Fibroblast of mammary gland (primary cell): Measurements from ENCODE around the gene ZBTB5.

Experiments used
- DNase-seq: peaks from one replicate; pipeline ENCODE4 v3.0.0-alpha.2; 2010; ENCODE audit warnings: low read depth
- H3K4me3 ChIP-seq: 2 replicates; pipeline ENCODE4 v1.5.1; 2011; ENCODE audit warnings: low read depth, mild to moderate bottlenecking, low read length, moderate library complexity; ENCODE audit not compliant: control insufficient read depth
- TF ChIP-seq, protein P1 (sequence below): conservative IDR thresholded peaks from 2 replicates; pipeline ENCODE4 v1.5.1; 2011; ENCODE audit warnings: low read depth, low read length, inconsistent platforms; ENCODE audit not compliant: control insufficient read depth, insufficient read depth

ZBTB5 gene

DNA sequence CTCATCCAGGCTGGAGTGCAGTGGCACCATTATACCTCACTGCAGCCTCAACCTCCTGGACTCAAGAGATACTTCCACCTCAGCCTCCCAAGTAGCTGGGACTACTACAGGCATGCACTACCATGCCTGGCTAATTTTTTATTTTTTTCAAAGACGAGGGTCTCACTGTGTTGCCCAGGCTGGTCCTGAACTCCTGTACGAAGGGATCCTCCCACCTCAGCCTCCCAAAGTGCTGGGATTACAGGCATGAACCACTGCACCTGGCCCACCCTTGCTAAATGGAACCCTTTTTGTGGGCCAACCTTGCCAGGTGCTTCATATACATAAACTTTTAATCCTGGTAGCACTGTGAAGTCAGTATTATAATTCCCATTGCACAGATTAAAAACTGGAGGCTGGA, 41.7 kb downstream of the ZBTB5 start:
- H3K4me3 ChIP-seq = peak overlapping the region; percentile 90
- TF ChIP-seq, protein P1, sequence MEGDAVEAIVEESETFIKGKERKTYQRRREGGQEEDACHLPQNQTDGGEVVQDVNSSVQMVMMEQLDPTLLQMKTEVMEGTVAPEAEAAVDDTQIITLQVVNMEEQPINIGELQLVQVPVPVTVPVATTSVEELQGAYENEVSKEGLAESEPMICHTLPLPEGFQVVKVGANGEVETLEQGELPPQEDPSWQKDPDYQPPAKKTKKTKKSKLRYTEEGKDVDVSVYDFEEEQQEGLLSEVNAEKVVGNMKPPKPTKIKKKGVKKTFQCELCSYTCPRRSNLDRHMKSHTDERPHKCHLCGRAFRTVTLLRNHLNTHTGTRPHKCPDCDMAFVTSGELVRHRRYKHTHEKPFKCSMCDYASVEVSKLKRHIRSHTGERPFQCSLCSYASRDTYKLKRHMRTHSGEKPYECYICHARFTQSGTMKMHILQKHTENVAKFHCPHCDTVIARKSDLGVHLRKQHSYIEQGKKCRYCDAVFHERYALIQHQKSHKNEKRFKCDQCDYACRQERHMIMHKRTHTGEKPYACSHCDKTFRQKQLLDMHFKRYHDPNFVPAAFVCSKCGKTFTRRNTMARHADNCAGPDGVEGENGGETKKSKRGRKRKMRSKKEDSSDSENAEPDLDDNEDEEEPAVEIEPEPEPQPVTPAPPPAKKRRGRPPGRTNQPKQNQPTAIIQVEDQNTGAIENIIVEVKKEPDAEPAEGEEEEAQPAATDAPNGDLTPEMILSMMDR = no peak
- DNase-seq = no peak

DNA sequence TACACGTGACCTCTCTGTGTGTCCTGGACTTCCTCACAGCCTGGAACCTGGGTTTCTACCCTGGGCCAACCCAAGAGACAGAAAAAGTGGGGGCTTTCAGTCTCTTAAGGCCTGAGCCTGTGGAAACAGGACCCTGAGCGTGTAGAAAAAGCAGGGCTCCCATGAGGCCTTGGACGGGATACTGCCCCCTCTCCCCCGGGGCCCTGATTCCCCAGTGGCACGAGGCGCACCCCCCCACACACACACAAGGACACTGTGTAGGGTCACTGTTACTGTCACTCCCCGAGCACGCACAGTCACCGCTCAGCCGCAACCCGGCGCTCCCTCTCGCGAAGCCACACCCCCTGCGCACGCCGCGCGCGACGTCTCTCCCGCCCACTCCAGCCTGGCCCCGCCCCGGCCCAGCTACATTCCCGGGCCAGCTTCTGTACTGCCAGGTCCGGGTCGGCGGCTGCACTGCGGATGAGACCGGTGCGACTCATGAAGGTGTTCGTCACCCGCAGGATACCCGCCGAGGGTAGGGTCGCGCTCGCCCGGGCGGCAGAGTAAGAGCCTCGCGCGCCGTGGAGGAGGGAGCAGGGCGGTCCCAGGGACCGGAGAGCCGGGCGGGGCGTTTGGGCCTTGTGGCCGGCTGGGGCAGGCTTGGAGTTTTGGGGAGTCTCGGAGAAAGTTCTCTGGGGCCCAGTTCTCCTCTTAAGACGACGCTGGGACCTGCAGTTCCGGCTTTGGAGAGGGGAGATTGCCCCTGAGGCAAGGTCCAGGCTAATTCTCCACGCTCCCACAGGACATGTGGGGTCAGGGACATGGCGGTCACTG, 42.8 kb downstream of the ZBTB5 start, which contains the start of gene GRHPR:
Gene GRHPR, plus strand, starts transcription at position 408 of the 816 bp plus-strand sequence. Its CDS starts 55 bp downstream, at position 463.
- DNase-seq = peak; percentile 63
- TF ChIP-seq, protein P1 = no peak
- peak within 1 kb of the TSS; percentile 90 for H3K4me3 ChIP-seq

DNA sequence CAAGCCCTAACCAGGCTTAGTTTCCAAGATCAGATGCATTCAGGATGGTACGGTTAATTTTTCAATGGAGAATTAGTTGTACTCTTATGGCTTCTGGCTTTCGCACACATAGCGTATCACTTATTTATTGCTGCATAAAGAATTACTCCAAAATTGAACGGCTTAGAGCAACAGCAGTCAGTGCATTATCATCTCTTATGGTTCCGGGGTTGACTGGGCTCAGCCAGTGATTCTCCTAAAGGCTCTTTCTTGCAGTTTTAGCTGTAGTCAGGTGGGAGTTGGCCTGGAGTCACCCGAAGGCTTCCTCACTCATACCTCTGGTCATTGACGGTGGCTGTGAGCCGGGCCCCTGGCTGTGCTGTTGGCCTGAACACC, 43.3 kb downstream of the ZBTB5 start:
- TF ChIP-seq, protein P1 = no peak
- no peak for DNase-seq
- peak overlapping the region; percentile 90 for H3K4me3 ChIP-seq

DNA sequence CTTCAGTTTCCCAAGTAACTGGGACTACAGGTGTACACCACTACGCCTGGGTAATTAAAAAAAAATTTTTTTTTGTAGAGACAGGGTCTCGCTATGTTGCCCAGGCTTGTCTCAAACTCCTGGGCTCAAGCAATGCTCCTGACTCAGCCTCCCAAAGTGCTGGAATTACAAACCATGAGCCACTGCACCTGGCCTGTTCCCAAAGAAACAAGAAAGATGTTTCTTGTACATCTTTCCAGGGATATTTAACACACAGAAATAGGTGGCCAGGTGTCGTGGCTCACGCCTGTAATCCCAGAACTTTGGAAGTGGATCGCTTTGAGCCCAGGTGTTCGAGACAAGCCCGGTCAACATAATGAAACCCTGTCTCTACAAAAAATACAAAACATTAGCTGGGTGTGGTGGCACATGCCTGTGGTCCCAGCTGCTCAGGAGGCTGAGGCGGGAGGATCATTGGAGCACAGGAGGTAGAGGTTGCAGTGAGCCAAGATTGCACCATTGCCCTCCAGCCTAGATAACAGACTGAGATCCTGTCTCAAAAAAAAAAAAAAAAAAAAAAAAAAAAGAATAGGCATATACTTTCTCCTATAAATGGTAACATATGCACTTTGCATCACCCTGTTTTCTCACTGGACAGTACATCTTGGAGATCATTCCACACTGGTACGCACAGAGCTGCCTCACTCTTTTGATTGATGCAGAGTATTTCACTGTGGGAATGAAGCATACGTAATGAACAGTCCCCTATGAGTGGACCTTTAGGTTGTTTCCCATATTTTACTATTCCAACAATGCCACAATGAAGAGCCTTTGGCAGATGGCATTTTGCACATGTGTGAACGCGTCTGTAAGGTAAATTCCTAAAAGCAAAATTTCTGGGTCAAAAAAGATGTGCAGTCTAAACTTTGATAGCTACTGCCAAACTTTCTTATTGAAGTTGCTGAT, 44.7 kb downstream of the ZBTB5 start:
- H3K4me3 ChIP-seq = no peak overlapping the region
- TF ChIP-seq, protein P1 = no peak
- no peak for DNase-seq

DNA sequence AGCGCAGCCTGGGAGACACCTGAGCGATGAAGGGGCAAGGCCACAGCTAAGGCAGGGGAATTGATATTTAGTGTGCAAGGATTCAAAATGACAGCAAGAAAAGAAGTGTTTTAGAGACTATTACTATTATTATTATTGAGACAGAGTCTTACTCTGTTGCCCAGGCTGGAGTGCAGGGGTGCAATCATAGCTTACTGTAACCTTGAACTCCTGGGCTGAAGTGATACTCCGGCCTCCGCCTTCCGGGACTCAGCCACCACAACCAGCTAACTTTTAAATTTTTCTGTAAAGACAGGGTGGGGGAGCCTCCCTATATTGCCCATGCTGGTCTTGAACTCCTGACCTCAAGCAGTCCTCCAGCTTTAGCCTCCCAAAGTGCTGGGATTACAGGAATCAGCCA, 46.0 kb downstream of the ZBTB5 start:
- no peak for DNase-seq
- TF ChIP-seq, protein P1 = no peak

DNA sequence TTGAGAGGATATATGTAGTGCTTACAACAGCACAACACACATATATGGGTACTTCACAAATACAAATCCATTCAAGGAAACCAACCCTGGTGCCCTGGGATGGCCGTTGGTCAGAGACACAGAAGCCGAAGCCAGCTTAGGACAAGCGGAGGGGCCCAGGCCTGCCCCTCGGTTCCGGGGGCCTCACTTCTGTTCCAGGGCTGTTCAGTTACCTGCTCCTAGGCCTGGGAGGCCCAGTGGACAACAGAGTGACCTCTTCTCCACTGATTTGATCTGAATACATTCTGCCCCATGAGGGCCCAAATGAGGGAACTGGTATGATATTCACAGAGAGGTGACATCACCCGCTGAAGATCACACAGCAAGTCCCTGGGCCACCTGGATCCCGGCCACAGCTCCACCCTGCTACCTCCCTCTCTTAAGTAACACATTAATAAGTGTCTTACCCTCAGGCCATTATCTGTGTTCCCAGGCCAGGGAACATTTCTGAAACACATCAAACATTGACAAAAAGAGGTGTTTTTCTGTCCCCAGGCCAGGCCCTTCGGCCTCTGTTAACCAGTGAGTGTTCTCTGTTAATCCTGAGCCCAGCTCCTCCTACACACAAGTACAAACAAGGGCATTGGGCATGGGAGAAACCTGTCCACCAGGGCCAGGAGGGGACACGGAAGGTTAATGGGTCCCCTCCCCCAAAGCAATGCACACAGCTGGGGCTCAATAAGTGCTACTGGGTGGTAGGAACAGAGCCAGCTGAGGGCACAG, 47.2 kb downstream of the ZBTB5 start:
- DNase-seq = no peak
- H3K4me3 ChIP-seq = no peak overlapping the region
- TF ChIP-seq, protein P1 = no peak

More for the DNA sequence above, 46.0 kb downstream of the ZBTB5 start:
- no peak overlapping the region for H3K4me3 ChIP-seq
